ENCODE data around the gene ADCK1. TPM values are rescaled to one million over a fixed set of nuclear protein-coding genes. Genes with fewer than 3 reads are reported as not detected.

ADCK1 gene
- total RNA-seq, 2 donors from 2014 or later, result 9.6 to 10.1 TPM

DNA sequence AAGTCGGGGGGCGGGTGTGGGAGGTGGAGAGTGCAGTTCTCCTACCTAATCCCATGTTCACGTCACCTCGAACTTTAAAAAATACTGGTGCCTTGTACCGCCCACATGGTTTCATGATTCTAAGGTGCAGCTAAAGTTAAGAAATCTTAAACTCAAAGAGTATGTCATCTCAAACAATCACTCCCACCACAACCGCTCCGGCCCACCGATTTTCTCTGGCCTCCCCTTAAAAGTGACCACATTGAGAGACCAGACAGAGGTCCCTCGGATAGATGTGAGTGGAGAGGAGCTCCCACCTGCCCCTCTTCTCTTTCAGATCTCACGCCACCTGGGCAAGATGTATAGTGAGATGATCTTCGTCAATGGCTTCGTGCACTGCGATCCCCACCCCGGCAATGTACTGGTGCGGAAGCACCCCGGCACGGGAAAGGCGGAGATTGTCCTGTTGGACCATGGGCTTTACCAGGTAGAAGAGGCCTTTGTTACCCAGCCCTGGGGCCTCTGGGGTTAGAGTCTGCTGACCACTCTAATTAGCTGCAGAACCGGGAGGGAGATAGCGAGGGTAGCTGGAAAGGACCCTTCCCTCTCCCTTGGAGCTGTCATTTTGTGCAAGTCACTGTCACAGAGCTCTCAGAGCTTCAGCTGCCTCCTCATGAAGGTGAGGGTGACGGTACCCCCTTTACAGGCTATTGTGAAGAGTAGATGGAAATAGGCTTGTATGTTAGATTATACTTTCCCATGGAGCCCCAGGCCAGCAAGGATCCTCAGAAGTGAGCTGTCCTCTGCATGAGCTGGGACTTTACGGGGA lies 124.4 kb downstream of the ADCK1 start:
- 91% methylated on average over 22 of the region's 22 CpGs for WGBS
- H3K4me3 ChIP-seq, result no peak overlapping the region
- H3K36me3 ChIP-seq, result no peaks in the 10 kb centered on the region

DNA sequence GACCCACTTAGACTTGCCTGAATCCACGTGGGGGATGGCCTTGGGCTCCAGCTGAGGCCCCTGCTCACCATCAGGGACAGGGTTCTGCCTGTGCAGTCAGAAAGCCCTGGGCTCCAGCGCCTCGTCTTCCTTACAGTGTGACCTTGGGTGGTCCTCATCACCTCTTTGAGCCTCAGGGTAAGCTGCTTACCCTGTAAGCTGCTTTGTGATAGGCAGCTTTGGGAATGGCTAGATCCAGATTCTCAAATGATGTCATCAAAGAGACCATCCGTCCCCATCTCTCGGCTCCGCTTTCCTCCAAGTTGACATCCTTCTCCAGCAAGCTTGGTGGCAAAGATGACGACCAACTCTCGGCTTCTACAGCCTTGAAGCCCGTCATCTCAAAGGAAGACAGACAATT lies 127.0 kb downstream of the ADCK1 start:
- Histone ChIP-seq H3K4me1 (replicated peaks) (no peaks in the 10 kb centered on the region), H3K27ac (no peak overlapping the region), H3K9me3 (no peaks in the 10 kb centered on the region), H3K27me3 (replicated peaks; ENCODE audit: insufficient read depth) (no peaks in the 10 kb centered on the region), H3K4me3 (no peak overlapping the region), H3K36me3 (no peaks in the 10 kb centered on the region)
- DNase-seq (ENCODE audit: low spot score), result no peak
- WGBS, result 96% methylated on average over 8 of the region's 9 CpGs
- TF ChIP-seq, protein P1, sequence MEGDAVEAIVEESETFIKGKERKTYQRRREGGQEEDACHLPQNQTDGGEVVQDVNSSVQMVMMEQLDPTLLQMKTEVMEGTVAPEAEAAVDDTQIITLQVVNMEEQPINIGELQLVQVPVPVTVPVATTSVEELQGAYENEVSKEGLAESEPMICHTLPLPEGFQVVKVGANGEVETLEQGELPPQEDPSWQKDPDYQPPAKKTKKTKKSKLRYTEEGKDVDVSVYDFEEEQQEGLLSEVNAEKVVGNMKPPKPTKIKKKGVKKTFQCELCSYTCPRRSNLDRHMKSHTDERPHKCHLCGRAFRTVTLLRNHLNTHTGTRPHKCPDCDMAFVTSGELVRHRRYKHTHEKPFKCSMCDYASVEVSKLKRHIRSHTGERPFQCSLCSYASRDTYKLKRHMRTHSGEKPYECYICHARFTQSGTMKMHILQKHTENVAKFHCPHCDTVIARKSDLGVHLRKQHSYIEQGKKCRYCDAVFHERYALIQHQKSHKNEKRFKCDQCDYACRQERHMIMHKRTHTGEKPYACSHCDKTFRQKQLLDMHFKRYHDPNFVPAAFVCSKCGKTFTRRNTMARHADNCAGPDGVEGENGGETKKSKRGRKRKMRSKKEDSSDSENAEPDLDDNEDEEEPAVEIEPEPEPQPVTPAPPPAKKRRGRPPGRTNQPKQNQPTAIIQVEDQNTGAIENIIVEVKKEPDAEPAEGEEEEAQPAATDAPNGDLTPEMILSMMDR (IDR thresholded peaks at IDR 0.05), result no peak
- TF ChIP-seq POLR2AphosphoS5 (IDR thresholded peaks at IDR 0.05), result no peak
- TF ChIP-seq POLR2A (IDR thresholded peaks at IDR 0.05), result no peak
- intact Hi-C loops (cut with DNase I), result no loop called here

More for the DNA sequence above, 124.4 kb downstream of the ADCK1 start:
- Histone ChIP-seq H3K9me3 (no peaks in the 10 kb centered on the region), H3K27me3 (replicated peaks; ENCODE audit: insufficient read depth) (no peaks in the 10 kb centered on the region), H3K27ac (no peak overlapping the region), H3K4me1 (replicated peaks) (no peaks in the 10 kb centered on the region)
- TF ChIP-seq POLR2AphosphoS5 (IDR thresholded peaks at IDR 0.05), result no peak
- intact Hi-C loops (cut with DNase I), result no loop called here
- no peak for DNase-seq (ENCODE audit: low spot score)

DNA sequence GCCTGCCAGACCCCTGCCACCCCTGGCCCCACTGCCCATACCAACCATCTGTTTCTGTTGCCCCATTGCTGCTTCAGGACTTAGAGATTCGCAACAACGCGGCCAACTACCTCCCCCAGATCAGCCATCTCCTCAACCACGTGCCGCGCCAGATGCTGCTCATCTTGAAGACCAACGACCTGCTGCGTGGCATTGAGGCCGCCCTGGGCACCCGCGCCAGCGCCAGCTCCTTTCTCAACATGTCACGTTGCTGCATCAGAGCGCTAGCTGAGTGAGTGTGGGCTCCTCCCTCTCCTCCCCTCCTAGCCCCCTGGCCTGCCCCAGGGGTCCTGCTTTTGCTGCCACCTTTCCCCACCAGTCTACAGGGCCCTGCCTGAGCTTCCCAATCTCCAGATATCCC lies 131.5 kb downstream of the ADCK1 start:
- no peak for DNase-seq (ENCODE audit: low spot score)
- Histone ChIP-seq H3K36me3 (no peaks in the 10 kb centered on the region), H3K9me3 (no peaks in the 10 kb centered on the region), H3K4me1 (replicated peaks) (no peaks in the 10 kb centered on the region), H3K27ac (no peak overlapping the region), H3K27me3 (replicated peaks; ENCODE audit: insufficient read depth) (no peaks in the 10 kb centered on the region), H3K4me3 (no peak overlapping the region)
- TF ChIP-seq POLR2A (IDR thresholded peaks at IDR 0.05), result no peak
- TF ChIP-seq, protein P1 (IDR thresholded peaks at IDR 0.05), result no peak
- no peak for TF ChIP-seq POLR2AphosphoS5 (IDR thresholded peaks at IDR 0.05)
- intact Hi-C loops (cut with DNase I), result no loop called here
- WGBS, result 96% methylated on average over 14 of the region's 14 CpGs

DNA sequence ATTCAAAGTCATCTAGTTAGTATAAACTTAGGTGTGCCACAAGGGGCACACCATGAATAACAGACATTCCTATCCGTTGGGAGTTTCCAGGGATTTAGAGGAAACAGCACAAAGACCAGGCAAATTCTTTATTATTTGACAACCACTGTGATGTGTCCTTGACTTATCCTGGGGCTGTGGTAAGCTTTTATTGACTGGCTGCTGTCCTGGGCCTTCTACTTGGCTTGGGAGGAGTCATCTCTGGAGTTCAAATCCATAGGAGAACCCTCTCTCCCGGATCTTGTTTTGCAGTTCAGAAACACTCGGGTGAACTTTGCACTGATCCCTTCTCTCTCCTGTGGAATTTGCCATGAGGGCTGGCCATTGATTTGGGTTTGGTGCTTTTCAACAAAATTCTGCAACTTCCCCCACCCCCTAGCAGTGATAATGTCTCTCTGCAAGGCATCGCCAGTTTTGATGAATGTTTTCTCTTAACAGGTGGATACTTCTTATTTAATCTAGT lies 136.3 kb downstream of the ADCK1 start:
- no peak for TF ChIP-seq POLR2AphosphoS5 (IDR thresholded peaks at IDR 0.05)
- TF ChIP-seq POLR2A (IDR thresholded peaks at IDR 0.05), result no peak
- Histone ChIP-seq H3K27ac (no peak overlapping the region), H3K4me1 (replicated peaks) (no peaks in the 10 kb centered on the region), H3K36me3 (no peaks in the 10 kb centered on the region), H3K27me3 (replicated peaks; ENCODE audit: insufficient read depth) (no peaks in the 10 kb centered on the region), H3K9me3 (no peaks in the 10 kb centered on the region), H3K4me3 (no peak overlapping the region)
- WGBS, result 99% methylated on average over 4 of the region's 4 CpGs
- intact Hi-C loops (cut with DNase I), result no loop called here
- DNase-seq (ENCODE audit: low spot score), result no peak

DNA sequence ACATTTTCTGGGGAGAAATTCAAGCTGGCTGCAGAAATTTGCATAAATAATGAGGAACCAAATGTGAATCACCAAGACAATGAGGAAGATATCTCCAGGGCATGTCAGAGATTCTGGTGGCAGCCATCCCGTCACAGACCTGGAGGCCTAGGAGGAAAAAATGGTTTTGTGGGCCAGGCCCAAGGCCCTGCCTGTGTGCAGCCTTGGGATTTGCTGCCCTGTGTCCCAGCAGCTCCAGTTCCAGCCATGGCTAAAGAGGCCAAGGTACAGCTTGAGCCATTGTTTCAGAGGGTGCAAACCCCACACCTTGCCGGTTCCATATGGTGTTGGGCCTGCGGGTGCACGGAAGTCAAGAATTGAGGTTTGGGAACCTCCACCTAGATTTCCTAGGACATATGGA lies 147.5 kb downstream of the ADCK1 start:
- intact Hi-C loops (cut with DNase I), result no loop called here
- H3K4me1 ChIP-seq (replicated peaks), result no peaks in the 10 kb centered on the region
- no peaks in the 10 kb centered on the region for H3K9me3 ChIP-seq
- 75% methylated on average over 4 of the region's 4 CpGs for WGBS
- H3K27ac ChIP-seq, result no peak overlapping the region
- TF ChIP-seq, protein P1 (IDR thresholded peaks at IDR 0.05), result no peak
- TF ChIP-seq POLR2A (IDR thresholded peaks at IDR 0.05) (no peak), POLR2AphosphoS5 (IDR thresholded peaks at IDR 0.05) (no peak)
- H3K27me3 ChIP-seq (replicated peaks; ENCODE audit: insufficient read depth), result no peaks in the 10 kb centered on the region
- no peaks in the 10 kb centered on the region for H3K36me3 ChIP-seq
- DNase-seq (ENCODE audit: low spot score), result no peak
- H3K4me3 ChIP-seq, result no peak overlapping the region
